22Rv1 (cell line): Measurements from ENCODE around the gene AZU1.

Experiments
- ZFX ChIP-seq: fragments of 450-650 bp; IDR thresholded peaks from 2 replicates; pipeline ENCODE4 v1.6.1; 2017; ENCODE audit warnings: antibody characterized with exemption, borderline replicate concordance
- TF ChIP-seq, protein P1 (sequence below): fragments of 450-650 bp; IDR thresholded peaks from 2 replicates; pipeline ENCODE4 v1.5.1; 2017; ENCODE audit warnings: mild to moderate bottlenecking

DNA sequence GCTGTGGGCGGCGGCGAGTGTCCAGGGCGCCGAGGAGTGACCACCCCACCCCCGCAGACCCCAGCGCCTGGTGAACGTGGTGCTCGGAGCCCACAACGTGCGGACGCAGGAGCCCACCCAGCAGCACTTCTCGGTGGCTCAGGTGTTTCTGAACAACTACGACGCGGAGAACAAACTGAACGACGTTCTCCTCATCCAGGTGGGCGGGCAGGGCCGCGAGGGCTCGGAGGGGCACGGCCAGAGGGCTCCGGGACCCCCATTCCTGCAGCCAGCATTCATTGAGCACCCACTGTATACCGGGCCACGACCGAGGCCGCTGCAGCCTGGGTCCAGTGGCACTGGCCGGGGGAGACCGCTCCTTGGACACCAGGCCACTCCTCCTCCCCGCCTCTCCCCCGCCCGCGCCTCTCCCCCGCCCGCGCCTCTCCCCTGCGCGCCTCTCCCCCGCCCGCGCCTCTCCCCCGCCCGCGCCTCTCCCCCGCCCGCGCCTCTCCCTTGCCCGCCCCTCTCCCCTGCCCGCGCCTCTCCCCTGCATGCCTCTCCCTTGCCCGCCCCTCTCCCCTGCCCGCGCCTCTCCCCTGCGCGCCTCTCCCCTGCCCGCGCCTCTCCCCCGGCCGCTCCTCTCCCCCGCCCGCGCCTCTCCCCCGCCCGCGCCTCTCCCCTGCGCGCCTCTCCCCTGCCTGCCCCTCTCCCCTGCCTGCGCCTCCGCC, 16.4 kb downstream of the AZU1 start:
- TF ChIP-seq, protein P1, sequence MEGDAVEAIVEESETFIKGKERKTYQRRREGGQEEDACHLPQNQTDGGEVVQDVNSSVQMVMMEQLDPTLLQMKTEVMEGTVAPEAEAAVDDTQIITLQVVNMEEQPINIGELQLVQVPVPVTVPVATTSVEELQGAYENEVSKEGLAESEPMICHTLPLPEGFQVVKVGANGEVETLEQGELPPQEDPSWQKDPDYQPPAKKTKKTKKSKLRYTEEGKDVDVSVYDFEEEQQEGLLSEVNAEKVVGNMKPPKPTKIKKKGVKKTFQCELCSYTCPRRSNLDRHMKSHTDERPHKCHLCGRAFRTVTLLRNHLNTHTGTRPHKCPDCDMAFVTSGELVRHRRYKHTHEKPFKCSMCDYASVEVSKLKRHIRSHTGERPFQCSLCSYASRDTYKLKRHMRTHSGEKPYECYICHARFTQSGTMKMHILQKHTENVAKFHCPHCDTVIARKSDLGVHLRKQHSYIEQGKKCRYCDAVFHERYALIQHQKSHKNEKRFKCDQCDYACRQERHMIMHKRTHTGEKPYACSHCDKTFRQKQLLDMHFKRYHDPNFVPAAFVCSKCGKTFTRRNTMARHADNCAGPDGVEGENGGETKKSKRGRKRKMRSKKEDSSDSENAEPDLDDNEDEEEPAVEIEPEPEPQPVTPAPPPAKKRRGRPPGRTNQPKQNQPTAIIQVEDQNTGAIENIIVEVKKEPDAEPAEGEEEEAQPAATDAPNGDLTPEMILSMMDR: no peak
- TF ChIP-seq ZFX: no peak
